Nucleus accumbens (tissue), 56 donors: ENCODE data around the gene NCAPH2.
"Not testable (repeated sequence)": the region's sequence is repeated elsewhere in the genome, so short reads cannot be mapped to it uniquely, and the experiment has no call there.

Experiments used
- DNase-seq, 56 donors: peaks; one replicate each; lab custom pipeline; 2025; lab: John Stamatoyannopoulos, UW

The NCAPH2 gene

DNA sequence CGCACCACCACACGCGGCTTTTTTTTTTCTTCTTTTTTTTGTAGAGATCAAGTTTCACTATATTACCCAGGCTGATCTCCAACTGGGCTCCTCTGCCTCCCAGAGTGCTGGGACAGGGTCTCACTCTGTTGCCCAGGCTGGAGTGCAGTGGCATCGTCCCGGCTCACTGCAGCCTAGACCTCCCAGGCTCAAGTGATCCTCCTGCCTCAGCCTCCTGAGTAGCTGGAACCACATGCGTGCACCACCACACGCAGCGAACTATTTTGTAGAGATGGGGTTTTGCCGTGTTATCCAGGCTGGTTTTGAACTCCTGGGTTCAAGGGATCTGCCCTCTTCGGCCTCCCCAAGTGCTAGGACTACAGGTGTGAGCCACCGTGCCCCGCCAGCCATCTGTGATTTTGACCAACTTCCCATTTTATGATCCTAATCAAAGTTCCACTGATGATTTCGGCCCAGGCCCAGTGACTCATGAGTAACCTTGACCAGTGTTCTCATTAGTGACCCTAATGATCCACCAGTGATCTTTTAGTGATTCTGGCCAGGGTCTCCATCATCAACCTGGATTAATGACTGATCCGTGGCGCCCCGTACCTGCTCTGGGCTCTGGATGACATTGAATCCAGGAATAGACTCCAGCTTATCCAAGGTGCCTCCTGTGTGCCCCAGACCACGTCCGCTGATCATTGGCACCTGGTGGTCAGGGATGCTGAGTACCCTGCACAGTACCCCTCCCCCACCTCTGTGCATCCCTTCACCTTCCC, 20.1 kb downstream of the NCAPH2 start:
- DNase-seq, result no peak

DNA sequence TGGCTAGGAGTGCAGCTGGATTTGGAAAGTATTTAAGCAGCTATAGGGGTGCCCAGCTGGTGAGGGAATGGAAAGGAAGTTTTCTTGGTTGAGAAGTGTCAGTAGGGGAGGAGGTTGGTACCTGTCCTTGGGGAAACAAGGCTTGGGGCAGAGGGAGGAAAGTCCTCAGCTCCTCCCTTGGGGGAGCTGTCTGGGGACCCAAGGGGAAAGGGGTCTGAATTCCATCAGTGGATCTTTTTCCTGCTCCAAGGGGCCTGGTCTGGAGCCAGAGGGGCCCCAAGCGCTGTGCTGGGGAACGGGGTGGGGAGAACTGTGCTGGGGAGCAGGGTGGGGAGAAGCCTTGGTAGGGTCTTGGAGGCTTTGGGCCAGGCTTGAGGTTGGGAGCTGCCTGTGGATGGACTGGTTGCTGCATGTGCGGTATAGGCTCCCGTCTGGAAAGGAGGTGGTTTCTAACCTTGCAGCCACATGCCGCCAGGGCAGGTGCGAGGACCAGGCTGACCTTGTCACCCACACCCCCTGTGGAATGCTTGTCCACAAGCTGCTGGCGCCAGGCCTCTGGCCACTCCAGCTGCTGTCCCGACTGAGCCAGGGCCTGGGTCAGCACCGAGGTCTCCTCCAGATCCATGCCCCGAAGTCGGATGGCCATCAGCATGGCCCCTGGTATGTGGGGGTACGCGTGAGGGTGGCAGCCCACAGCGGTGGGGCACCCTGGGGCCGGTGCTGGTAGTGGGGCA, 20.8 kb downstream of the NCAPH2 start:
- DNase-seq, result no peak

DNA sequence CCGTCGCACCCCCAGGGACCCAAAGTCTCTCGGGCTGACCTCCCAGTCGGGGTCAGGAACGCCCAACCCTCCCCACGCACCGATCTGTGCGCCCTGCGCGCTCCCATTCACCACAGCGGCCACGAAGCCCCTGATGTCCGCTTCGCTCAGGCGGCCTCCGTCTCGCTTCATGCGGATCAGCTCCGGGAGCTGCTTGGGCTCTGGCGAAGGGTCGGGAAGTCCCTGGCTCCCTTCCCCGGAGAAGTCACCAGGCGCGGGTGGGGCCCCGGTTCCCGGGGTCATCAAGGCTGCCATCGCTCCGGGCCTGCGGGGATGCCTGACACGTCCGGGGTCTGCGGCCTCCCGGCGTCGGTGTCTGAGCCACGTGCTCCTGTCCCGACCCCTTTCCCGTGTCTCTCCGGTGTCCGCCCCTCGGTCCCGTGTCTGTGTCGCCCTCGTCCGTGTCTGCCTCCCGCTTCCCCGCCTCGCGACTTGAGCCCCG, 21.4 kb downstream of the NCAPH2 start:
- DNase-seq, result no peak

DNA sequence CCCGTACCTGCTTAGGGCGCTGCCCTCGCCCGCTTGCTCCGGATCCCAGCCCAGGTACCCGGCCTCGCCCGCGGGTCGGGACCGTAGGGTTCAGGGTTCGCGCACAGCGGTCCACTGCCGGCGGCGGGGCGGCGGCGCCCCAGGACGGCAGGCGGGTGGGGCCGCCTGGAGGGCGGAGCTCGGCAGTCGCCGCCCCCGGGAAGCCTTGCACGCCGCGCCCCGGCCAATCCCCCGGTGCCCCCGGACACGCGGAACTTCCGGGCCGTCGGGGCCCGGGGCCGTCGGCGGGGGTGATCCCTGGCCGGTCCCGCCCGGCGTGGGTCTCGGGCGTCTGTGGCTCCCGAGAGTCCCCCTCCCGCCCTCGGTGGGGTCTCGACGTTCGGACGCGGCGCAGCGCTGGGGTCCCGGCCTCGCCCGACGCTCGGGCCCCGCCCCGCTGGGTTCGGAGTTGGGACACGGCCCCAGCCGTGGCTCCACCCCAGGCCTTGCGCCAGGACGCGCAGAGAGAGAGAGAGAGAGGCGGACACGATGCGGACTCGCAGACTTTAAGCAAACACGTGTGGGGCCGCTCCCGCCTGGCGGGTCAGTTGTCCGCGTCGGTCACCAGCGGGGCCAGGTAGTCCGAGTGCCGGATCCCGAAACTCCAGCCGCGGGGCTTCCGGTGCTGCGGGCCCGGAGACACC, 22.0 kb downstream of the NCAPH2 start, which contains the start of gene TYMP:
Gene TYMP, minus strand, starts transcription at position 116 of the 683 bp plus-strand sequence. CDS start 303 bp downstream, outside the sequence.
- DNase-seq, result peak in 2 of 56 donors; percentile 13 to 24

DNA sequence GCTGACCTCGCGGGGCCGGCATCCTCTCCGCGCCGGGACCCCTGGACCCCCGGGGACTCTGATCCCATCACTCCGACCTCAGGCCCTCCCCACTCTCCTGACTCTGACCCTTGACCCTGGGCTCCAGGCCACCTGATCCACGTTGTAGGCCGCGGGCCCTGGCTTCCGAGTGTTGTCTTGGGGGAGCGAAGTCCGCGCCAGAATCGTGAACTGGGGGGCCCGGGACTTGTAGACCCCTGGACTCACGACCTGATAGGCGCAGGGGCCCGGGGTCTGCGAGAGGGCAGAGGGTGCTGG, 22.5 kb downstream of the NCAPH2 start:
- no peak for DNase-seq

DNA sequence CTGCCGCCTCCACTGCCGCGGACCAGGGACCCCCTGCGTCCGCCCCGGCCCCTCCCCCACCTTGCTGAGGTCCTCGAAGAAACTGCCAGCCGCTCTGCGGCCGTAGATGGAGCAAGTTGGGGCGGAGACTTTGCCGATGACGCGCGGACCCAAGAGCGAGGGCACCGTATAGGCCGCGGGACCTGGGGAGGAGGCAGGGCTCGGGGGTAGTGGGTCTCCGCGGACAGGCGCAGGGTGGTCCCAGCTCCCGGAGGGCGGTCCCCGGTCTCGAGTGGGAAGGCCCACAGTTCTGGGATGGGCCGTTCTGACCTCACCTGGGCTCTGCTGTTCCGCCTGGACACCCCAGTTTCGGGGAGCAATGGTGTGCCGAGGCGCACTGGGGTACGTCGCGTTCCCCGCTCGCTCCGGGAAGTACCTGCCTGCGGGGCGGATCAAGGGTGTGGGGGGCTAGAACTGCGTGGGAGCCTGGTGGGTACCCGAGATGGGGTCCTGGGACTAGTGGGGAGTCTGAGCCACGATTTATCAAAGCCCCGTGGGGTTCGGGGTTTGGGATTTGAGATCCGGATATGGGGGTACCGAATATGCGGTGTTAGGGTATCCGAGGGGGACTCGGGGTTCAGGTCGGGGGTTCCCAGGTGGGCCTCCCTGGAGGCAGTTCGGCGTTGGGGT, 23.0 kb downstream of the NCAPH2 start:
- DNase-seq, result peak in 1 of 56 donors; percentile 6

DNA sequence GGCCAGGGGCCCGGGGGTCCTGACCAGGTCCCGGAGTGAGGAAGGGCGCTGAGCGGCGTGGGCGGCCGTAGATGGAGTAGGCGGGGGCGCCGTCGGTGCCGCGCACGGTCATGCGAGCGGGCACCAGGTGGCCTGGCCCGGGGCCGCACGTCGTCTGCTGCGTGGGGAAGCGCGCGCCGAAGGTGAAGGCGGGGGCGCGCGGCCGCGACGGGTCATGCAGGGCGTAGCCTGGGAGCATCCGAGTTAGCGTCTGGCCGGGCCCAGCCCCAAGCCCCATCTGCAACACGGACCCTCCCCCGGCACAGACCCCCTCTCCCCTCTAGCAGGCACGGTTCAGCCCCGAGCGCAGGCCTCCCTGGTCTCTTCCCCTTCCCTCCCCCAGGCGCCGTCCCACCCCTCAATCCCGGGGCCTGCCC, 23.5 kb downstream of the NCAPH2 start:
- DNase-seq, result no peak

DNA sequence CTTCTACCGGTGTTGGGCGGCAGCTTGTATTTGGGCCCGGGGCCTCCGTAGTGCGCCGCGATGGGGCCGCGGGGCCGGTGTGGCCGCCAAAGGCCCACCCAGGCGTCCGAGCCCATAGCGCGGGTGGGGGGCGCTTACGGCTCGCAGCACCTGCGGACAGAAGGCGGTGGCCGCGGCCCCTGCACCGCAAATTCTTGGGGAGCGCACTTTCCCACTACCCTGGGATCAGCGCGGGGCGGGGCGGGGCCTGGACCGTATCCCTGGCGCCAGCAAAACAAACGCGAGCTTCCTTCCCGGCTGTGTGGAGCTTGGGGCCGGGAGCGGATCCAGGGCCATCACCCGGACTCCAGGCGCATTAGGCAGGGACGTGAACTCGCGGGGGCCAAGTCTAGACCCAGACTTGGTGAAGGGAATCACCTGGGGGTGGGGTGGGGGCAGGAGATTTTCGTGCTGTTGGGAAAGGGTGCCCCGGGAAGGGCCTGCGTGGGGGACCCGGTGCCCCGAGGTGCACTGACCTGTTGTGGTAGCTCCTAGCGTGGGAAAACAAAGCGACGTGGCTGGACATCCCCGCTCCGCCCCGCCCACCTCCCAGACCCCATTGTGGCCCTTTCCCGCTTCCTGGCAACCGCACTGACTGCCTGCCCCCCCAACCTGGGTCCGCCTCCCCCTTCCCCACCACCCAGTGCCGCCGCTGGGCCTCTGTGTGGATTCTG, 24.1 kb downstream of the NCAPH2 start:
- peak in 1 of 56 donors; percentile 28 for DNase-seq

DNA sequence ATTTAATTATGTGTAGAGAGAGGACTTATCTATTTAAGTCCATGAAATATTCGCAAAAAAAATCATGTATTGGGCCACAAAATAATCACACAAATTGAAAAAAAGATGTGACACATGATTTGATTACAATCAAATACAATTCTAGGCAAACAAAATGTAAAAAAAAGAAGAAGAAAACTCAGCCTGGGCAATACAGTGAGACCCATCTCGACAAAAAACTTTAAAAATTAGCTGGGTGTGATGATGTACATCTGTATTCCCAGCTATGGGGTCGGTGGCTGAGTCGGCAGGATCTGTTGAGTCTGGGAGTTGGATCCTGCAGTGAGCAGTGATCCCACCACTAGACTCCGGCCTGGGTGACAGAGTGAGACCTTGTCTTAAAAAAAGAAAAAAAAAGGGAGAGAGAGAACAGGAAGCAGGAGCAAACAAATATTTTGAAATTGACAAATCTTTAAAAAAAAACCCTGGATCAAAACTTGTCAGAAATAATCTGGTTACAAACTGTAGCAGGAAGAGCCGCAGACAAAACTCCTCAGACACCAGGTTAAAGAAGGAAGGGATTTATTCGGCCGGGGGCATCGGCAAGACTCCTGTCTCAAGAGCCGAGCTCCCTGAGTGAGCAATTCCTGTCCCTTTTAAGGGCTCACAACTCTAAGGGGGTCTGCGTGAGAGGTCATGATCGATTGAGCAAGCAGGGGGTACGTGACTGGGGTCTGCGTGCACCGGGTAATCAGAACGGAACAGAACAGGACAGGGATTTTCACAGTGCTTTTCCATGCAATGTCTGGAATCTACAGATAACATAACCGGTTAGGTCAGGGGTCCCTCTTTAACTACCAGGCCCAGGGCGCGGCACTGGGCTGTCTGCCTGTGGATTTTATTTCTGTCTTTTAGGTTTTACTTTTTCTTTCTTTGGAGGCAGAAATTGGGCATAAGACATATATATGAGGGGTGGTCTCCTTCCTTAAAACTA, 25.1 kb downstream of the NCAPH2 start:
- DNase-seq, result no peak

DNA sequence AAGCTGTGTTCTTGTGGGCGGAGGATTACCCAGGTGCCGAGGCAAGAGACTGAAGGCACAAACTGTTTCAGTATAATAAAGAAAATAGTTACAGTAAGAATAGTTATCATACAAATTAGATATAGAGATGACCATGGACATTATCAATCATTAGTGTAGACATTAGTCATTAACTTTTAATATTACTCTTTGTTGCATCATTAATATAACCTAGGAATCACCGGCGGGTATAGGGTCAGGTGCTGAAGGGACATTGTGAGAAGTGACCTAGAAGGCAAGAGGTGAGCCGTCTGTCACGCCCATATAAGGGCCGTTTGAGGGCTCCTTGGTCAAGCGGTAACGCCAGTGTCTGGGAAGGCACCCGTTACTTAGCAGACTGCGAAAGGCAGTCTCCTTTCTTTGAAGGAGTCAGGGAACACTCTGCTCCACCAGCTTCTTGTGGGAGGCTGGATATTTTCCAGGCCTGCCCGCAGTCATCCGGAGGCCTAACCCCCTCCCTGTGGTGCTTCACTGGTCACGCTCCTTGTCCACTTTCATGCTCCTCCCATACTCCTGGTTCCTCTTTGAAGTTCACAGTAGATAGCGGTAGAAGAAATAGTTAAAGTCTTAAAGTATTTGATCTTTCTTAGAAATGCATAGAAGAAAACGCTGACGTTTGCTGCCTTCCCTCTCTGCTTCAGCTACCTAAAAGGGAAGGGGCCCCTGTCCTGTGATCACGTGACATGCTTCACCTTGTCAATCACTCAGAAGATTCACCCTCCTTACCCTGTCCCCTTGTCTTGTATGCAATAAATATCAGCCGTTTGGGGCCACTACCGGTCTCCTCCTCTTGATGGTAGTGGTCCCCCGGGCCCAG, 26.1 kb downstream of the NCAPH2 start:
- not testable (repeated sequence) for DNase-seq

DNA sequence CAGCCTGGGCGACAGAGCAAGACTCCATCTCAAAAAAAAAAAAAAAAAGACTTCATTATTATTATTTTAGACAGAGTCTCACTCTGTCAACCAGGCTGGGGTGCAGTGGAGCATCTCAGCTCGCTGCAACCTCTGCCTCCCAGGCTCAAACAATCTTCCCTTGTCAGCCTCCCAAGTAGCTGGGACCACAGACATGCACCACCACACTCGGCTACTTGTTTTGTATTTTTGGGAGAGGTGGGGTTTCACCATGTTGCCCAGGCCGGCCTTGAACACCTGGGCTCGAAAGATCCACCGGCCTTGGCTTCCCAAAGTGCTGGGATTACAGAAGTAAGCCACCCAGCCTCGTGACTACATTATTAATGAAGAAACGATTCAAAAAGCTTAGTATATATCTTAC, 27.1 kb downstream of the NCAPH2 start:
- DNase-seq, result no peak

DNA sequence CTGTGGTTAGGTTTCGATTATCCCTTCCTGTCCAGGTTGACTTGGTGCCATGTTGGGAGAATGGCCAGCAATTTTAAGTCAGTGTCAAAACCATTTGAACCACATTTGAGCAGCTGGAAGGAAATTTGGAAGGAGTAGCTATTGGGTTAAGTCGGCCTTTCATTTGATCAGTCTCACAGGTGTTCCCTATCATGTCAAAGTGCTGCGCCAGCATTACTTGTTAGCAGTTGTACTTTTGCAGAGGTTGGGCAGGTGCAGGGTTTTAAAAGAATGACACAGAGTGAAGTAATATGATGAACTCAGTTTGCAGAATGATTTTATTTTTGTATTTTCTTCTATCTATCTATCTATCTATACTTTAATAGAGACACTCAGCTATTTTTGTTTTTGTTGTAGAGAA, 28.2 kb downstream of the NCAPH2 start:
- no peak for DNase-seq

DNA sequence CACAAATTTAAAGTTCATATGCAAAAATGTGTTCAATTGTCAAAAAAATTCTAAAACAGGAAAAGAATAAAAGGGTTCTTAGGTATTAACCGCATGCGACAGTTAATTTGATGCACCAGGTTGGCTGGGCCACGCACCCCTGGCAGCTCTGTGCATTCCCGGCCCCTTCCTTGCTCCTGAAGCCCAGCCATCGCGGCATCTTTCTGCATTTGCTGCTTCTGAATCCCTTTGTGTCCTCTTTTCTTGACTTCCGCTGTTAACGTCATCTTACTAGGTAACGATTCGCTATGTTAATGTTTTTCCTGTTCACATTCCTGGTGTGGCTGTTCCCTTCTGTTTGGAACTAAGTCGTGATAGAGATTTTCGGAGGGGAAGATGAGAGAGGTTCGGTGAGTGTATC, 29.7 kb downstream of the NCAPH2 start:
- DNase-seq, result no peak

DNA sequence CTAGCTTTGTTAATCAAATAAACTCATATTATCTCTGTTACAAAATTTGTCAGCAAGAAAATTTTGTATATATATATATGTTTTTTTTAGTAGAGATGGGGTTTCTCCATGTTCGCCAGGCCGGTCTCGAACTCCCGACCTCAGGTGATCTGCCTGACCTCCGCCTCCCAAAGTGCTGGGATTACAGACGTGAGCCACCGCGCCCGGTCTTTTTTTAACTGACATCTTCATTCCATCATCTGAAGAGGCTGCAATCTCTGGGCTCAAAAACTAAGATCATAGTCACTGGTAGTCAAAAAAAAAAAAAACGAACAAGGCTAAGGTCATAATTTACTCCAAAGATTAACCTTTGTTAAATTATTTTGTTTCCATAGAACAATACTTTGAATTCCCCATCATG, 32.4 kb downstream of the NCAPH2 start:
- DNase-seq, result no peak

DNA sequence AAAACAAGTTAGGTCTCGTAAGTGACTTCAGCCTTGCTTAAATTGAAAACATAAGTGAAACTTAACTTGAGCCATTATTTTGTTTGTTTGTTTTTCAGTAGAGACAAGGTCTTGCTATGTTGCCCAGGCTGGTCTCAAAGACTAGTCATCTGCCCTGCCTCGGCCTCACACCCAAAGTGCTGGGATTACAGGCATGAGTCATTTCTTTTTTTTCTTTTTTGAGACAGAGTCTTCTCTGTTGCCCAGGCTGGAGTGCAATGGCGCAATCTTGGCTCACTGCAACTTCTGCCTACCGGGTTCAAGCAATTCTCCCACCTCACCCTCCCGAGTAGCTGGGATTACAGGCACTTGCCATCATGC, 33.6 kb downstream of the NCAPH2 start:
- DNase-seq, result not testable (repeated sequence)

DNA sequence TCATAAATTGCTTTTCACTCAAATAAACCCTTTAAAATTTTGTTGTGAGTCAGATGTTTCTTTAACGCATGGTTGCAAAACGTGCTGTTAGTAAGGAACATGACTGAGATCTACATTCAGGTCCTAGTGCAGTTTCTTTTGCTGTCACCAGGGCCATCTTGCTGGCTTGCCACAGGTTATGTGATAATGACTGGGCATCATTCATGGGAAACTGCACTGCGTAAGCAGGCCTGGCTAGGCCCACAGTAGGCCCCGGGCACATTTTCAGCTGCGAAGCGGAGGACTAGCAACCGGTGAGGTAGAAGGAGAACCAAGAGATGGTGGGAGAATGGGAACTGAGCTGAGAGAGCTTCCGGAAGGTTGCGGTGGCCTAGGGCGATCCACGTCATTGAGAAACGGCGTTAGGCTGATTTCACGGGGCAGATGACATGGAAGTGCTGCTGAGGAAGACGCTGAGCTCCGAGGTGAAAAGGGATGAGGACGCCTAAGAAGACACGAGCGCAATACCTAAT, 34.4 kb downstream of the NCAPH2 start:
- no peak for DNase-seq

DNA sequence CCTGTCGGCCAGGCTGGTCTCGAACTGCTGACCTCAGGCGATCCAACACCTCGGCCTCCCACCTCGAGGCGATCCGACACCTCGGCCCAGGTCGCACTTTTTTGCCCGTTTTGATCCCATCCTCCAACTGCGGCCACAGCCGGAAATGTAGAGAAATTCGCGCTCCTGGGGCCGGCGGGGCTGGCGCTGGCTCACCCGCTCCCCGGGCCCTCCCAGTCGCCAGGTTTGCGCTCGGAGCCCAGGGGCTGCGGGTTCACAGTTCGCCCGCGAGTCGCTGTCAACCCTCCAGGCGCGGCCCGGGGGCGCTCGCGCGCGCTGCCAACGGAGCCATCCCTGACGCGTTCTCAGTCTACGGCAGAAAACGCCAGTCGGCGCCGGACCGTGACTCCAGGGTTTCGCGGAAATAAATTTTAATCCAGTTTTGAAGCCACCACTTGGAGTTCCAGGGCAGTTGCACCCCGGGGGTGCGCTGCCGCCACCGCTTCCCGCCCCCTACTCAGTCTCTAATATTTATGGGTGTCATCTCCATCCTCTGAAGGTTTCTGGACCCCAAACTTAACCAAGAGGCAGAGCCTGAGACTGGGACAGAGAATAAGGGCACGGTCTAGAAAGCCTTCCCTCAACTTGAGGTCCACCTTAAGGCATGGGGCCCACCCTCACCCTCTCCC, 36.2 kb downstream of the NCAPH2 start:
- DNase-seq, result peak in 23 of 56 donors; percentile 10 to 73 (median 32)
